ENCODE data around the gene SPAG17.

SPAG17 gene

DNA sequence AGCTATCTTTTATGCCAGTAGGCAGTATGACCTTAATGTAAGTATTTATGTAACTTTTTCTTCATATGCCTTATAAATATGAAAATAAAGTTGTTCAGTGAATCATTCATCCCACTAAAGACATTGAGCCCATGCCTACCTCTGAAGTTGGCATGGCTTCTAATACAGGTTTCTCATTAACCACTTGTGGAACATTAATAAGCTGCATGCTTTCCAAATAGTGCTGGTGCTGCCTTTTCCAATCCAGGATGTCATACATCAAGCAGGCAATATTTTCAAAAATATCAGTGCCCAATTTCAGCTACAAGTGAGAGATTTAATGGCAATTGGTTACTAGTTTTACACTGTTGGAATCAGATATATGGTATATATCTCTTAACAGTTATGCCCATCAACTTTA lies 92.0 kb downstream of the SPAG17 start:
- Histone ChIP-seq H3K27ac (ENCODE audit: low read length) (no peak overlapping the region), H3K4me1 (ENCODE audit: low read length) (peaks cover 5% of the 10 kb centered on the region; the same call in 1 of the 2 replicates), H3K4me2 (ENCODE audit: low read length) (no peak overlapping the region), H4K20me1 (ENCODE audit: insufficient read depth, low read length) (no peaks in the 10 kb centered on the region), H3K9me3 (ENCODE audit: insufficient read depth, low read length) (no peaks in the 10 kb centered on the region), H3K4me3 (ENCODE audit: low read length) (no peak overlapping the region), H3K79me2 (ENCODE audit: low read length) (no peaks in the 10 kb centered on the region), H3K36me3 (replicated peaks; ENCODE audit: low read depth, low read length) (no peaks in the 10 kb centered on the region), H3K27me3 (ENCODE audit: low read depth, low read length) (no peaks in the 10 kb centered on the region), H2AFZ (ENCODE audit: low read depth, low read length) (no peak overlapping the region), H3K9ac (ENCODE audit: low read length) (no peak overlapping the region)
- TF ChIP-seq, protein P1, sequence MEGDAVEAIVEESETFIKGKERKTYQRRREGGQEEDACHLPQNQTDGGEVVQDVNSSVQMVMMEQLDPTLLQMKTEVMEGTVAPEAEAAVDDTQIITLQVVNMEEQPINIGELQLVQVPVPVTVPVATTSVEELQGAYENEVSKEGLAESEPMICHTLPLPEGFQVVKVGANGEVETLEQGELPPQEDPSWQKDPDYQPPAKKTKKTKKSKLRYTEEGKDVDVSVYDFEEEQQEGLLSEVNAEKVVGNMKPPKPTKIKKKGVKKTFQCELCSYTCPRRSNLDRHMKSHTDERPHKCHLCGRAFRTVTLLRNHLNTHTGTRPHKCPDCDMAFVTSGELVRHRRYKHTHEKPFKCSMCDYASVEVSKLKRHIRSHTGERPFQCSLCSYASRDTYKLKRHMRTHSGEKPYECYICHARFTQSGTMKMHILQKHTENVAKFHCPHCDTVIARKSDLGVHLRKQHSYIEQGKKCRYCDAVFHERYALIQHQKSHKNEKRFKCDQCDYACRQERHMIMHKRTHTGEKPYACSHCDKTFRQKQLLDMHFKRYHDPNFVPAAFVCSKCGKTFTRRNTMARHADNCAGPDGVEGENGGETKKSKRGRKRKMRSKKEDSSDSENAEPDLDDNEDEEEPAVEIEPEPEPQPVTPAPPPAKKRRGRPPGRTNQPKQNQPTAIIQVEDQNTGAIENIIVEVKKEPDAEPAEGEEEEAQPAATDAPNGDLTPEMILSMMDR (IDR thresholded peaks at IDR 0.05; ENCODE audit: low read depth, low read length), result no peak
- no peak for TF ChIP-seq EZH2phosphoT487 (IDR thresholded peaks at IDR 0.05; ENCODE audit: low read depth)

DNA sequence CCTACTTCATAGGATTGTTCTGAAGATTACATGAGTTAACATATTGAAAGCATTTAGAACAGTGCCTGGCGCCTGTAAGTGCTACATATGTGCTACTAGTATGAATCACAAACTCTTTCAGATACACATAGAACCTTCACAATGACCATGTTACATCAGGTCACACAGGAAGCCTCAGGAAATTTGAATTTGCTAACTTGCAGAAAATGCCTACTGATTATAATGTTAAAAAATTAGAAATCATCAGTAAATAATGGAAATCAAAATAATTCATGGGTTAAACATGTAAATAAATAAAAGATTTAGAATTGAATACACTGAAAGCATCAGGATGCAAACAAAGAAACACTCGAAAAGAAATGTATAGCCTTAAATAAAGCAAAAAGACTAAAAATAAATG lies 94.9 kb downstream of the SPAG17 start:
- Histone ChIP-seq H3K4me3 (ENCODE audit: low read length) (no peak overlapping the region), H3K79me2 (ENCODE audit: low read length) (no peaks in the 10 kb centered on the region), H3K4me2 (ENCODE audit: low read length) (no peak overlapping the region), H3K36me3 (replicated peaks; ENCODE audit: low read depth, low read length) (no peaks in the 10 kb centered on the region), H3K9me3 (ENCODE audit: insufficient read depth, low read length) (no peaks in the 10 kb centered on the region), H2AFZ (ENCODE audit: low read depth, low read length) (no peak overlapping the region), H4K20me1 (ENCODE audit: insufficient read depth, low read length) (no peaks in the 10 kb centered on the region), H3K27me3 (ENCODE audit: low read depth, low read length) (no peaks in the 10 kb centered on the region), H3K27ac (ENCODE audit: low read length) (no peak overlapping the region), H3K4me1 (ENCODE audit: low read length) (peaks cover 5% of the 10 kb centered on the region; the same call in 1 of the 2 replicates), H3K9ac (ENCODE audit: low read length) (no peak overlapping the region)
- TF ChIP-seq EZH2phosphoT487 (IDR thresholded peaks at IDR 0.05; ENCODE audit: low read depth), result no peak
- TF ChIP-seq, protein P1 (IDR thresholded peaks at IDR 0.05; ENCODE audit: low read depth, low read length), result no peak

DNA sequence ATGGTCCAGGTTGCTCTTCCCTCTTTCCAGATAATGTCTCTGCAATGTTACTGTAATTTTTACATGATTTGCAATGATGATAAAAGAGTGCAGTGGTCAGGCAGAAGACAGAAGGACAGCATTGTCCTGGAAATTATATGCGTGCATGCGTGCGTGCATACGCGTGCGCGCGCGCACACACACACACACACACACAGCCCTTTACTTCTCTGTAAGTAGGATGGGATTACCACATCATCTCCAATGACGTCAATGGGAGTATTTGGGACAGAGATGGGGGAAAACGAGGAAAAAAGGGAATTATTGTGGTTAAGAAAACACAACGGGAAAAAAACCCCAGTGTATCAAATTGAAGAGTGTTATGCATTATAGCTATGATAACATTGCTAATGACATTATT lies 99.7 kb downstream of the SPAG17 start:
- Histone ChIP-seq H3K36me3 (replicated peaks; ENCODE audit: low read depth, low read length) (no peaks in the 10 kb centered on the region), H3K4me3 (ENCODE audit: low read length) (no peak overlapping the region), H2AFZ (ENCODE audit: low read depth, low read length) (no peak overlapping the region), H3K27me3 (ENCODE audit: low read depth, low read length) (no peaks in the 10 kb centered on the region), H4K20me1 (ENCODE audit: insufficient read depth, low read length) (no peaks in the 10 kb centered on the region), H3K9ac (ENCODE audit: low read length) (no peak overlapping the region), H3K4me2 (ENCODE audit: low read length) (no peak overlapping the region), H3K9me3 (ENCODE audit: insufficient read depth, low read length) (no peaks in the 10 kb centered on the region), H3K27ac (ENCODE audit: low read length) (no peak overlapping the region), H3K4me1 (ENCODE audit: low read length) (peaks cover 17% of the 10 kb centered on the region), H3K79me2 (ENCODE audit: low read length) (no peaks in the 10 kb centered on the region)
- TF ChIP-seq EZH2phosphoT487 (IDR thresholded peaks at IDR 0.05; ENCODE audit: low read depth), result no peak
- TF ChIP-seq, protein P1 (IDR thresholded peaks at IDR 0.05; ENCODE audit: low read depth, low read length), result no peak

DNA sequence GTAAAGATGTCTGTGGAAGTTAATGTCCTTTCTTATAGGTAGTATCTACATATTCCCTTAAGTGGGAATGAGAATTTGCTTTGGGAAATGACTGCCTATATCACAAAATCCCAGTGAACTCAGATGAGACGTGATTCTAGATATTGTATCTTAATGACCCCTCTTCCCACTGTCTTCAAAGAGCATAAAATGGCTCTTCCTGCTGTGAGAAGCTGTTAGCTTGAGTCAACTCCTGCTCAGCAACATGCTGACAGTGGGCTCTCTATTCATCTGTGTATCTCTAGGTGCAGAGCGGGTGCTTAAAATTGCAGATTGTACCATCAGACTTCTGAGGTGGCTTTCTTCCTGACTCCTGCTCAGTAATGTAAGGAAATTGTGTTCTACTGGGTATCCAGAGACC lies 100.6 kb downstream of the SPAG17 start:
- no peak overlapping the region for H3K9ac ChIP-seq (ENCODE audit: low read length)
- no peak overlapping the region for H3K4me3 ChIP-seq (ENCODE audit: low read length)
- no peak overlapping the region for H2AFZ ChIP-seq (ENCODE audit: low read depth, low read length)
- no peak for TF ChIP-seq EZH2phosphoT487 (IDR thresholded peaks at IDR 0.05; ENCODE audit: low read depth)
- TF ChIP-seq, protein P1 (IDR thresholded peaks at IDR 0.05; ENCODE audit: low read depth, low read length), result no peak
- no peaks in the 10 kb centered on the region for H3K9me3 ChIP-seq (ENCODE audit: insufficient read depth, low read length)
- H3K27ac ChIP-seq (ENCODE audit: low read length), result no peak overlapping the region
- no peak overlapping the region for H3K4me2 ChIP-seq (ENCODE audit: low read length)
- H4K20me1 ChIP-seq (ENCODE audit: insufficient read depth, low read length), result no peaks in the 10 kb centered on the region
- no peaks in the 10 kb centered on the region for H3K27me3 ChIP-seq (ENCODE audit: low read depth, low read length)
- H3K36me3 ChIP-seq (replicated peaks; ENCODE audit: low read depth, low read length), result no peaks in the 10 kb centered on the region
- no peaks in the 10 kb centered on the region for H3K79me2 ChIP-seq (ENCODE audit: low read length)
- H3K4me1 ChIP-seq (ENCODE audit: low read length), result peaks cover 13% of the 10 kb centered on the region

Data from OCI-LY3 (cell line).